ENCODE measurements around the gene IPO5. TPM values are rescaled to one million over a fixed set of nuclear protein-coding genes. Genes with fewer than 3 reads are reported as not detected.
A peak's percentile ranks its signal among the peaks of the same experiment; 100 is the strongest.

The IPO5 gene
- total RNA-seq, 1 experiment from 2014 or later = 126 TPM

- no peak overlapping the region for H2AFZ ChIP-seq
- H3K9me2 ChIP-seq (ENCODE audit: insufficient read depth) = no peaks in the 10 kb centered on the region
- no peaks in the 10 kb centered on the region for H3K27me3 ChIP-seq (ENCODE audit: insufficient read depth, low read depth)
- peaks cover 49% of the 10 kb centered on the region for H3K36me3 ChIP-seq (ENCODE audit: low read depth)
- no peaks in the 10 kb centered on the region for H4K20me1 ChIP-seq (ENCODE audit: insufficient read depth)
- H3K4me2 ChIP-seq = no peak overlapping the region
- CTCF ChIA-PET = no interaction called here
- no peak overlapping the region for H3K4me3 ChIP-seq
- H3K79me2 ChIP-seq (ENCODE audit: low read depth) = no peaks in the 10 kb centered on the region
- intact Hi-C loops (cut with micrococcal nuclease; ENCODE audit: unreplicated experiment) = no loop called here
- POLR2A ChIA-PET (ENCODE audit: unreplicated experiment) = interaction anchor here (0.6 kb wide), 1 partner anchor 609 kb away, joined by 5 read pairs; no protein-coding TSS in a partner anchor
- peaks cover 6% of the 10 kb centered on the region; the same call in 1 of the 2 replicates for H3F3A ChIP-seq (ENCODE audit: insufficient read depth, low read depth)
- no peak overlapping the region for H3K27ac ChIP-seq
- no peaks in the 10 kb centered on the region for H3K4me1 ChIP-seq (replicated peaks; ENCODE audit: insufficient read depth)
- DNase-seq = no peak
- BruUV-seq (replicated peaks) = no TSS peak
- TF ChIP-seq CTCF (conservative IDR thresholded peaks at IDR 0.05) (no peak), EZH2 (IDR thresholded peaks at IDR 0.05; ENCODE audit: low read depth) (no peak)
- no peaks in the 10 kb centered on the region for H3K9me3 ChIP-seq (ENCODE audit: insufficient read depth, low read depth)
These were observed 53.5 kb downstream of the IPO5 start for GRCh38 chr13:98007001-98007400.

- Histone ChIP-seq H3K4me3 (no peak overlapping the region), H3K36me3 (ENCODE audit: low read depth) (peaks cover 57% of the 10 kb centered on the region), H3K27ac (peak overlapping the region; percentile 5; the same call in 1 of the 2 replicates), H2AFZ (no peak overlapping the region), H3K9me2 (ENCODE audit: insufficient read depth) (no peaks in the 10 kb centered on the region), H3K9me3 (ENCODE audit: insufficient read depth, low read depth) (no peaks in the 10 kb centered on the region), H3K79me2 (ENCODE audit: low read depth) (no peaks in the 10 kb centered on the region), H3K4me1 (replicated peaks; ENCODE audit: insufficient read depth) (no peaks in the 10 kb centered on the region), H3K4me2 (no peak overlapping the region), H3K27me3 (ENCODE audit: insufficient read depth, low read depth) (no peaks in the 10 kb centered on the region), H3F3A (ENCODE audit: insufficient read depth, low read depth) (peaks cover 10% of the 10 kb centered on the region; the same call in 1 of the 2 replicates), H4K20me1 (ENCODE audit: insufficient read depth) (no peaks in the 10 kb centered on the region)
- CTCF ChIA-PET = no interaction called here
- no TSS peak for BruUV-seq (replicated peaks)
- POLR2A ChIA-PET (ENCODE audit: unreplicated experiment) = no interaction called here
- intact Hi-C loops (cut with micrococcal nuclease; ENCODE audit: unreplicated experiment) = no loop called here
- no peak for TF ChIP-seq CTCF (conservative IDR thresholded peaks at IDR 0.05)
- TF ChIP-seq EZH2 (IDR thresholded peaks at IDR 0.05; ENCODE audit: low read depth) = no peak
- no peak for DNase-seq
These were observed 59.8 kb downstream of the IPO5 start for GRCh38 chr13:98013241-98013640.

GRCh38 chr13:98014766-98015165, 61.3 kb downstream of the IPO5 start:
- Histone ChIP-seq H2AFZ (no peak overlapping the region), H3K4me2 (no peak overlapping the region), H3K27me3 (ENCODE audit: insufficient read depth, low read depth) (no peaks in the 10 kb centered on the region), H3F3A (ENCODE audit: insufficient read depth, low read depth) (peaks cover 17% of the 10 kb centered on the region; the same call in 1 of the 2 replicates), H3K9me2 (ENCODE audit: insufficient read depth) (no peaks in the 10 kb centered on the region), H4K20me1 (ENCODE audit: insufficient read depth) (no peaks in the 10 kb centered on the region; the same call in 1 of the 2 replicates), H3K36me3 (ENCODE audit: low read depth) (peaks cover 62% of the 10 kb centered on the region), H3K4me1 (replicated peaks; ENCODE audit: insufficient read depth) (no peaks in the 10 kb centered on the region), H3K4me3 (no peak overlapping the region), H3K9me3 (ENCODE audit: insufficient read depth, low read depth) (no peaks in the 10 kb centered on the region), H3K79me2 (ENCODE audit: low read depth) (no peaks in the 10 kb centered on the region), H3K27ac (no peak overlapping the region)
- POLR2A ChIA-PET (ENCODE audit: unreplicated experiment) = no interaction called here
- DNase-seq = no peak
- CTCF ChIA-PET = no interaction called here
- intact Hi-C loops (cut with micrococcal nuclease; ENCODE audit: unreplicated experiment) = no loop called here
- no peak for TF ChIP-seq CTCF (conservative IDR thresholded peaks at IDR 0.05)
- no peak for TF ChIP-seq EZH2 (IDR thresholded peaks at IDR 0.05; ENCODE audit: low read depth)
- BruUV-seq (replicated peaks) = no TSS peak
